GM12892 (cell line): ENCODE data around the gene TMEM50B.

Experiments used
- POLR2A ChIP-seq: IDR thresholded peaks from 2 replicates; pipeline ENCODE4 v1.6.1; 2011; ENCODE audit warnings: low read depth, low read length, control low read depth
- POLR2AphosphoS5 ChIP-seq: IDR thresholded peaks from 2 replicates; pipeline ENCODE4 v1.6.1; 2011; ENCODE audit warnings: low read depth, low read length, control low read depth
- TAF1 ChIP-seq: IDR thresholded peaks from 2 replicates; pipeline ENCODE4 v1.6.1; 2011; ENCODE audit warnings: low read depth, mild to moderate bottlenecking, control low read depth, low read length, borderline replicate concordance

- TF ChIP-seq POLR2AphosphoS5 (no peak), TAF1 (no peak), POLR2A (no peak)
These were observed 31.9 kb upstream of the TMEM50B start for GRCh38 chr21:33511639-33512038.
